COLO668 (cell line): ENCODE data around the gene CFAP46.
A peak's percentile ranks its signal among the peaks of the same experiment; 100 is the strongest.
"Not testable (repeated sequence)": the region's sequence is repeated elsewhere in the genome, so short reads cannot be mapped to it uniquely, and the experiment has no call there.

Source experiments
- DNase-seq: peaks from one replicate; lab custom pipeline; 2025; ENCODE audit not compliant: unreplicated experiment; lab: John Stamatoyannopoulos, UW

CFAP46 gene

GRCh38 chr10:132963430-132963960 lies 21.1 kb upstream of the CFAP46 start:
- DNase-seq, result no peak

GRCh38 chr10:132962623-132963429 lies 20.5 kb upstream of the CFAP46 start:
- no peak for DNase-seq

GRCh38 chr10:132961787-132962622 lies 19.6 kb upstream of the CFAP46 start:
- DNase-seq, result peak; percentile 31

GRCh38 chr10:132961420-132961786 lies 19.0 kb upstream of the CFAP46 start:
- DNase-seq, result no peak

- no peak for DNase-seq
These were observed 18.5 kb upstream of the CFAP46 start for GRCh38 chr10:132960631-132961419.

- no peak for DNase-seq
These were observed 17.7 kb upstream of the CFAP46 start for GRCh38 chr10:132960071-132960472.

- DNase-seq, result no peak
These were observed 17.2 kb upstream of the CFAP46 start for GRCh38 chr10:132959559-132959961.

GRCh38 chr10:132958883-132959558 lies 16.7 kb upstream of the CFAP46 start:
- DNase-seq, result no peak

GRCh38 chr10:132957981-132958882 lies 15.9 kb upstream of the CFAP46 start:
- DNase-seq, result no peak

GRCh38 chr10:132957131-132957530 lies 14.8 kb upstream of the CFAP46 start:
- no peak for DNase-seq

- DNase-seq, result not testable (repeated sequence)
These were observed 13.9 kb upstream of the CFAP46 start for GRCh38 chr10:132956259-132956658.

- no peak for DNase-seq
These were observed 13.1 kb upstream of the CFAP46 start for GRCh38 chr10:132955479-132955878.

- DNase-seq, result no peak
These were observed 11.1 kb upstream of the CFAP46 start for GRCh38 chr10:132953428-132953827.

- no peak for DNase-seq
These were observed 9.6 kb upstream of the CFAP46 start for GRCh38 chr10:132951926-132952325.

GRCh38 chr10:132948351-132948750 lies 6.0 kb upstream of the CFAP46 start:
- DNase-seq, result no peak

- DNase-seq, result no peak
These were observed 5.5 kb upstream of the CFAP46 start for GRCh38 chr10:132947843-132948242.

- no peak for DNase-seq
These were observed 4.6 kb upstream of the CFAP46 start for GRCh38 chr10:132946806-132947546.

- DNase-seq, result no peak
These were observed 3.9 kb upstream of the CFAP46 start for GRCh38 chr10:132946311-132946710.

GRCh38 chr10:132945894-132946255 lies 3.5 kb upstream of the CFAP46 start:
- DNase-seq, result no peak
